Astrocyte of the spinal cord (primary cell): ENCODE results near the gene LHFPL5.

ENCODE experiments used
- DNase-seq: peaks from one replicate; pipeline ENCODE4 v3.0.0; 2011; ENCODE audit warnings: low read depth, low spot score
- H3K4me3 ChIP-seq: 2 replicates; pipeline ENCODE4 v1.5.1; 2011; ENCODE audit warnings: low read depth, mild to moderate bottlenecking, low read length, moderate library complexity
- CTCF ChIP-seq: IDR thresholded peaks from 2 replicates; pipeline ENCODE4 v1.5.1; 2012; ENCODE audit warnings: low read depth, mild to moderate bottlenecking, low read length, inconsistent platforms
- in situ Hi-C: cut with HindIII; loops from 2 replicates; pipeline ENCODE4 v1.10.0; 2017; ENCODE audit warnings: low sequenced_read_pairs

The LHFPL5 gene

GRCh38 chr6:35781290-35781689 is 23.9 kb upstream of the LHFPL5 start:
- no peak for TF ChIP-seq CTCF
- no peak for DNase-seq
- H3K4me3 ChIP-seq, result no peak overlapping the region
- in situ Hi-C loops, result no loop called here

GRCh38 chr6:35782424-35782823 is 22.7 kb upstream of the LHFPL5 start:
- TF ChIP-seq CTCF, result no peak
- in situ Hi-C loops, result no loop called here
- no peak overlapping the region for H3K4me3 ChIP-seq
- no peak for DNase-seq

GRCh38 chr6:35784200-35784599 is 21.0 kb upstream of the LHFPL5 start:
- no peak overlapping the region for H3K4me3 ChIP-seq
- no peak for DNase-seq
- in situ Hi-C loops, result no loop called here
- TF ChIP-seq CTCF, result no peak

GRCh38 chr6:35786272-35786671 is 18.9 kb upstream of the LHFPL5 start:
- no peak overlapping the region for H3K4me3 ChIP-seq
- no peak for DNase-seq
- in situ Hi-C loops, result no loop called here
- TF ChIP-seq CTCF, result no peak

GRCh38 chr6:35786810-35787209 is 18.3 kb upstream of the LHFPL5 start:
- no peak for TF ChIP-seq CTCF
- H3K4me3 ChIP-seq, result no peak overlapping the region
- no peak for DNase-seq
- in situ Hi-C loops, result no loop called here

- TF ChIP-seq CTCF, result no peak
- DNase-seq, result no peak
- in situ Hi-C loops, result no loop called here
- no peak overlapping the region for H3K4me3 ChIP-seq
Observed at GRCh38 chr6:35787266-35788218, 17.6 kb upstream of the LHFPL5 start.
